Epithelial cell of prostate (primary cell): ENCODE results near the gene DRD3.

ENCODE experiments used
- DNase-seq: peaks from one replicate; pipeline ENCODE4 v3.0.0-alpha.2; 2011; ENCODE audit warnings: low read depth, low spot score
- H3K27ac ChIP-seq: fragments of 450-650 bp; 2 replicates; pipeline ENCODE4 v1.5.1; 2017; ENCODE audit warnings: mild to moderate bottlenecking

DRD3 gene

GRCh38 chr3:114083112-114083511 lies 95.7 kb downstream of the DRD3 start:
- DNase-seq, result no peak
- no peak overlapping the region for H3K27ac ChIP-seq

- H3K27ac ChIP-seq, result no peak overlapping the region
- no peak for DNase-seq
Observed at GRCh38 chr3:114081037-114081436, 97.8 kb downstream of the DRD3 start.

- H3K27ac ChIP-seq, result no peak overlapping the region
- DNase-seq, result no peak
Observed at GRCh38 chr3:114080201-114080600, 98.7 kb downstream of the DRD3 start.

DNA sequence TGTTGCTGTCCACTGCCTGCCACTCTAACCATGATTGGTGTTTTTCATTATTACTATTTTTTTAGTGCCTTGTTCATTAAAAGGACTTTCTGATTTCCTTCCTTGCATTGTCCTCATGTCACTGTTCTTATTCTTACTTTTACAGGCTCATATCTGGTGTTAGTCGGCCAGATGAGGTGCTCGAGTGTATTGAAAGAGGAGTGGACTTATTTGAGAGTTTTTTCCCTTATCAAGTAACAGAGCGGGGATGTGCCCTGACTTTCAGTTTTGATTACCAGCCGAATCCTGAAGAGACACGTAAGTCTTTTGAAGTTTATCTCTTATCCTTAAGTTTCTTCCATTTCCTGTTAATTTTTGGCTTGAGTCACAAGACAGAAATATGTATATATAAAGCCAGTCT lies 99.1 kb downstream of the DRD3 start:
- no peak for DNase-seq
- no peak overlapping the region for H3K27ac ChIP-seq

DNA sequence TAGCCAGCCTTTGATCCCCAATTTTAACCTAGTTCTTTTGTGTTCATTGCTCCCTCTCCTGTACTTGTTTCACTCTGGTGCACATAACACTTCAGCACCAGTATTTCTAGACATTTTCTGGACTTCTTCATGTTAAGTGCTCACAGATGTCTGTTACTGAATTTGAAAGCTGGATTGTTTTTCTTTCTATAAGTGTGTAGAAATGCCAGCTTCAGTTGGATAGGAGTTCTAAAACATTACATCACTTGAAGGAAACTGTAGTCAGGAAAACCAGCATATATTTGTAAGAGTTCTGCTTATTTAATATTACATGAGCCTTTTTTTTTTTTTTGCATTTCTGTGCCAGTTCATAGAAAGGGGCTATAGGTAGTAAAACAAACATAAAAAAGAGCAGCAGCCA lies 100.7 kb downstream of the DRD3 start:
- no peak overlapping the region for H3K27ac ChIP-seq
- DNase-seq, result no peak
